RWPE2 (cell line): Measurements from ENCODE around the gene FADS3.

Experiments
- ATAC-seq: fragments of 200-7000 bp; cut with Tn5 transposase; 3 replicates; pipeline ENCODE4 v1.9.1; 2021; ENCODE audit warnings: low read depth
- DNase-seq: peaks from one replicate; pipeline ENCODE4 v3.0.0-alpha.2; 2020; ENCODE audit warnings: low spot score
- H3K27ac ChIP-seq: fragments of 450-650 bp; 2 replicates; pipeline ENCODE4 v1.5.1; 2017; ENCODE audit warnings: mild to moderate bottlenecking; ENCODE audit not compliant: poor library complexity, severe bottlenecking
- H3K27me3 ChIP-seq: fragments of 250-450 bp; sonication (Bioruptor Pico); 2 replicates; pipeline ENCODE4 v1.5.1; 2021; ENCODE audit warnings: mild to moderate bottlenecking, moderate library complexity; ENCODE audit not compliant: insufficient read depth, poor library complexity, severe bottlenecking
- H3K36me3 ChIP-seq: fragments of 250-450 bp; sonication (Bioruptor Pico); 2 replicates; pipeline ENCODE4 v1.5.1; 2020; ENCODE audit warnings: low read depth, mild to moderate bottlenecking, moderate library complexity
- H3K4me1 ChIP-seq: fragments of 250-450 bp; sonication (Bioruptor Pico); 2 replicates; pipeline ENCODE4 v1.5.1; 2021; ENCODE audit warnings: mild to moderate bottlenecking, moderate library complexity; ENCODE audit not compliant: insufficient read depth, poor library complexity, severe bottlenecking
- H3K4me3 ChIP-seq: fragments of 250-450 bp; sonication (Bioruptor Pico); 2 replicates; pipeline ENCODE4 v1.5.1; 2021; ENCODE audit warnings: mild to moderate bottlenecking, moderate library complexity; ENCODE audit not compliant: severe bottlenecking
- H3K9me3 ChIP-seq: fragments of 250-450 bp; sonication (Bioruptor Pico); 2 replicates; pipeline ENCODE4 v1.5.1; 2021; ENCODE audit warnings: mild to moderate bottlenecking, moderate library complexity; ENCODE audit not compliant: severe bottlenecking
- TF ChIP-seq, protein P1 (sequence below): fragments of 450-650 bp; IDR thresholded peaks from one replicate; pipeline ENCODE4 v1.5.1; 2017; ENCODE audit warnings: mild to moderate bottlenecking, moderate library complexity; ENCODE audit not compliant: poor library complexity, severe bottlenecking

Gene FADS3

DNA sequence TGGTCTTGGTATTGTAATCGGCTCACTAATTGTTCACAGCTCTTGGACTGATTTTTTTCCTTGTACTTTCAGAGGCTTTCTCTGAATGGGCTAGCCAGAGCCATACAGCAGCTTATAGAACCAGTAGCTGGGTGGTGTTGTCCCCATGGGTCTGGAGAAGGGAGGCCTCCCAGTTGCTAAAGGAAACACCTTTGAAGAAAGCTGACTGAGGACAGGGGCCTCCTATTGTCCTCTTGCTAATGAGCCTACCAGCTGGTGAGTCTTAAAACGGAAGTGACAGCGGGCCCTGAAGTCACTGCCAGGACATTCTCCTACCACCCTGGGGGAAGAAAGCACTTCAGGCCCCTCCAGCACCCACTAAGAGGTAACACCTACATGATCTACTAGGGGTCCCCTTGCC, 9.9 kb downstream of the FADS3 start:
- no peak for ATAC-seq
- H3K4me1 ChIP-seq = peaks cover 6% of the 10 kb centered on the region

DNA sequence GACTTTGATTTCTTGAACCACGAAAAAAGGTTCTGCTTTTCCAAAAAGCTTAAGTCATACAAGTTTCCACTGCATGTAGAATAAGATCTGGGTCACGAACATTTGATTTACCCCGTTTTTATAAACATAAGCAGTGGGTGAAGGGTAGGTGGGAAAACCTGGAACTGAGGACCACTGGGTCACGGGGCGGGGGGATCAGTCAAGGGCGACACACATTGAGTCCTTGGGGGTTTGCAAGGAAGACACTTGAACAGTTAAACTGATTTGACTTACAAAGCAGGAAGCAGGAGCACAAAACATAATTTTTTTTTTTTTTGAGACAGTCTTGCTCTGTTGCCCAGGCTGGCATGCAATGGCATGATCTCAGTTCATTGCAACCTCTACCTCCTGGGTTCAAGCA, 10.9 kb downstream of the FADS3 start:
- H3K27ac ChIP-seq = no peak overlapping the region
- peaks cover 48% of the 10 kb centered on the region for H3K36me3 ChIP-seq
- no peaks in the 10 kb centered on the region for H3K27me3 ChIP-seq
- ATAC-seq (no peak), DNase-seq (no peak)
- H3K9me3 ChIP-seq = no peaks in the 10 kb centered on the region
- TF ChIP-seq, protein P1, sequence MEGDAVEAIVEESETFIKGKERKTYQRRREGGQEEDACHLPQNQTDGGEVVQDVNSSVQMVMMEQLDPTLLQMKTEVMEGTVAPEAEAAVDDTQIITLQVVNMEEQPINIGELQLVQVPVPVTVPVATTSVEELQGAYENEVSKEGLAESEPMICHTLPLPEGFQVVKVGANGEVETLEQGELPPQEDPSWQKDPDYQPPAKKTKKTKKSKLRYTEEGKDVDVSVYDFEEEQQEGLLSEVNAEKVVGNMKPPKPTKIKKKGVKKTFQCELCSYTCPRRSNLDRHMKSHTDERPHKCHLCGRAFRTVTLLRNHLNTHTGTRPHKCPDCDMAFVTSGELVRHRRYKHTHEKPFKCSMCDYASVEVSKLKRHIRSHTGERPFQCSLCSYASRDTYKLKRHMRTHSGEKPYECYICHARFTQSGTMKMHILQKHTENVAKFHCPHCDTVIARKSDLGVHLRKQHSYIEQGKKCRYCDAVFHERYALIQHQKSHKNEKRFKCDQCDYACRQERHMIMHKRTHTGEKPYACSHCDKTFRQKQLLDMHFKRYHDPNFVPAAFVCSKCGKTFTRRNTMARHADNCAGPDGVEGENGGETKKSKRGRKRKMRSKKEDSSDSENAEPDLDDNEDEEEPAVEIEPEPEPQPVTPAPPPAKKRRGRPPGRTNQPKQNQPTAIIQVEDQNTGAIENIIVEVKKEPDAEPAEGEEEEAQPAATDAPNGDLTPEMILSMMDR = no peak
- H3K4me1 ChIP-seq = peaks cover 6% of the 10 kb centered on the region
- no peak overlapping the region for H3K4me3 ChIP-seq

More for the DNA sequence above, 9.9 kb downstream of the FADS3 start:
- no peak for DNase-seq
- Histone ChIP-seq H3K27me3 (no peaks in the 10 kb centered on the region), H3K36me3 (peaks cover 49% of the 10 kb centered on the region), H3K4me3 (no peak overlapping the region), H3K9me3 (no peaks in the 10 kb centered on the region), H3K27ac (peak overlapping the region; percentile 7)
- TF ChIP-seq, protein P1 = no peak

DNA sequence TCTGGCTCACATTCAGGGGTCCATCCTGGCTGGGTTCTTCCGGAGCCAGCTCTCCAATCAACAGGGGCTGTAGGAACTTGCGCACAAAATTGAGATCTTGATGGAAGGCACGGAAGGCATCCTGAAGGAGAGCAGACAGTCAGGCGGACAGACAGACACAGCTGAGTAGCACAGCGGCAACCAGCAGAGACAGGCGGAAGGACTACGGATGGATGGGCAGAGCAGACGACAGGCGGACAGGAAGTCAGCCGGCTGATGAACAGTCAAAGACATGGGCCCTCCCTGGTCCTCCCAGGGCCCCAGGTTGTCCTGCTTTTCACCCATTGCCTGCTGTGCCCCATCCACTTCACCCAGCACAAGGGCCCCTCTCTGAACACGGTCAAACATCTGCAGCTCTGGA, 11.3 kb downstream of the FADS3 start:
- Histone ChIP-seq H3K36me3 (peaks cover 44% of the 10 kb centered on the region), H3K4me1 (peaks cover 6% of the 10 kb centered on the region), H3K27ac (no peak overlapping the region), H3K4me3 (no peak overlapping the region), H3K9me3 (no peaks in the 10 kb centered on the region), H3K27me3 (no peaks in the 10 kb centered on the region)
- ATAC-seq (no peak), DNase-seq (no peak)
- TF ChIP-seq, protein P1 = no peak

DNA sequence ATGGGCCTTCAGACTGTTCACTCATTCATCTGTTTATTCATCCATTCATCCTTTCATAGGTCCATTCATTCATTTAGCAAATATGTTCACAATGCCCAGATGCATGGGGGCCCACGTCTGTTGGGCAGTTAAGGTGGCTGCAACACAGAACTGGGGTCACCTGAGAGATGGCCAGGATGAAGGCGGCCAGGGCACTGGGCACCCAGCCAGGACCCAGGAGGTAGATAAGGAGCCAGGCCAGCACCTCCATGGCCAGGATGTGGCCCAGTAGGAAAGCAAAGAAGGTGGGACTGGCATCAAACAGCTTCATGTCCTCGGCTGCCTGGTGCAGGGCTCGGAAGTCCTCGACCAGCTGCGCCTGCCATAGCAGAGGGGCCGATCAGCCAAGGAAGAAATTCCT, 12.2 kb downstream of the FADS3 start:
- Histone ChIP-seq H3K4me3 (no peak overlapping the region), H3K27me3 (no peaks in the 10 kb centered on the region), H3K9me3 (no peaks in the 10 kb centered on the region), H3K36me3 (peaks cover 40% of the 10 kb centered on the region), H3K4me1 (peaks cover 6% of the 10 kb centered on the region), H3K27ac (no peak overlapping the region)
- TF ChIP-seq, protein P1 = no peak
- DNase-seq = no peak
- no peak for ATAC-seq

DNA sequence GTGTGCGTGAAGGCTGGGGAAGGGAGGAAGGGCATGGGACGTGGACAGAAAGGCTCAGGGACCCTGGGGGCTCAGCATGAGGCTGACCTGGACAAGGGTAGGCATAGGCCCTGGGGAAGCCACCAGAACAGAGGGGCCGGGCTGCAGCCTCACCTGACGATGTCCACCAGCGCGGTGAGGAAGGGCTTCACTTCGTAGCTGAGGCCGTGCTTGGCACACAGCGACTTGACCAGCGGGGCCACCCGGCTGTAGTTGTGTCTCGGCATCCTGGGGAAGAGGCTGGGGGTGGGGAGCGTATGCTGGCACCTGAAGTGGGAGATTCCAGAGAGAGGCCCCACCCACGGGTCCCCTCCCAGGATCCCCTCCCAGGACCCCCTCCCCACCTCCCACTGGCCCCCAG, 15.6 kb downstream of the FADS3 start:
- TF ChIP-seq, protein P1 = no peak
- Histone ChIP-seq H3K4me1 (no peaks in the 10 kb centered on the region), H3K9me3 (no peaks in the 10 kb centered on the region), H3K27me3 (no peaks in the 10 kb centered on the region), H3K36me3 (peaks cover 29% of the 10 kb centered on the region), H3K4me3 (no peak overlapping the region), H3K27ac (no peak overlapping the region)
- ATAC-seq = no peak
- DNase-seq = no peak
